Endothelial cell of umbilical vein (primary cell): ENCODE results near the gene SLC9A9. TPM values are rescaled to one million over a fixed set of nuclear protein-coding genes. Genes with fewer than 3 reads are reported as not detected.

Experiments
- BruUV-seq: library from RNA; stranded (reverse); fragments of 400-500 nt; replicated peaks from 2 replicates; lab custom pipeline; 2021; lab: Mats Ljungman, UMichigan
- CTCF ChIA-PET: fragments of 300-600, 350-600 bp; sonication (Branson Sonifier 250); formaldehyde crosslinking; loops from one replicate; lab custom pipeline; 2021; ENCODE audit warnings: antibody characterized with exemption, inconsistent platforms; lab: Charles Lee
- POLR2A ChIA-PET: fragments of 300-600, 350-600 bp; sonication (Branson Sonifier 250); formaldehyde crosslinking; loops from one replicate; lab custom pipeline; 2021; ENCODE audit warnings: antibody characterized with exemption, inconsistent platforms; lab: Charles Lee
- DNase-seq: peaks from one replicate; pipeline ENCODE4 v3.0.0-alpha.2; 2011; ENCODE audit warnings: low read depth, low spot score
- FAIRE-seq: peaks from 2 replicates; lab custom pipeline; 2011; peaks lifted over from hg19 to GRCh38; lab: Jason Lieb, UNC
- H2AFZ ChIP-seq: 2 replicates; pipeline ENCODE4 v1.6.0; 2012; ENCODE audit warnings: low read depth, low read length, control low read depth, inconsistent platforms
- H3K27ac ChIP-seq: 2 replicates; pipeline ENCODE4 v1.5.1; 2011; ENCODE audit warnings: low read depth, mild to moderate bottlenecking, control low read depth, low read length, moderate library complexity; ENCODE audit not compliant: insufficient read depth
- H3K27me3 ChIP-seq, 2 experiments: 2 replicates each; pipeline versions ENCODE4 v1.6.0 to v1.6.1; 2011; ENCODE audit warnings: low read length in 2 of 2, mixed read lengths in 1 of 2; ENCODE audit not compliant: control insufficient read depth in 2 of 2, insufficient read depth in 2 of 2
- H3K36me3 ChIP-seq, 2 experiments: 2 replicates in 1 of 2; 3 replicates in 1 of 2; pipeline ENCODE4 v1.5.1; 2011; ENCODE audit warnings: low read length in 2 of 2, mild to moderate bottlenecking in 1 of 2, moderate library complexity in 1 of 2; ENCODE audit not compliant: control insufficient read depth in 2 of 2, insufficient read depth in 2 of 2; ENCODE audit errors: extremely low read depth in 1 of 2
- H3K4me1 ChIP-seq: 3 replicates; pipeline ENCODE4 v1.5.1; 2011; ENCODE audit warnings: mild to moderate bottlenecking, low read length; ENCODE audit not compliant: control insufficient read depth, insufficient read depth; ENCODE audit errors: extremely low read depth
- H3K4me2 ChIP-seq: 2 replicates; pipeline ENCODE4 v1.6.1; 2011; ENCODE audit warnings: low read length, control low read depth, mixed read lengths; ENCODE audit not compliant: insufficient read depth
- H3K4me3 ChIP-seq, 3 experiments: fragments of 200-600 bp in 1 of 3; sonication (generic), shearing (Covaris generic) in 1 of 3; replicated peaks in 1 of 3; 2 replicates each; pipeline ENCODE4 v1.5.1; 2011 to 2016; ENCODE audit warnings: control low read depth in 3 of 3, low read length in 3 of 3, mild to moderate bottlenecking in 2 of 3, inconsistent platforms in 1 of 3, low read depth in 1 of 3, moderate library complexity in 1 of 3; ENCODE audit not compliant: insufficient read depth in 1 of 3
- H3K79me2 ChIP-seq: 2 replicates; pipeline ENCODE4 v1.6.0; 2012; ENCODE audit warnings: low read length, inconsistent platforms; ENCODE audit not compliant: control insufficient read depth, insufficient read depth
- H3K9ac ChIP-seq: replicated peaks from 2 replicates; pipeline ENCODE3; 2011; ENCODE audit warnings: low read length, control low read depth; ENCODE audit not compliant: insufficient read depth; ENCODE audit errors: extremely low read depth
- H3K9me1 ChIP-seq: replicated peaks from 3 replicates; pipeline ENCODE4 v1.6.0; 2011; ENCODE audit warnings: mild to moderate bottlenecking, low read length; ENCODE audit not compliant: control insufficient read depth, insufficient read depth; ENCODE audit errors: extremely low read depth
- H3K9me3 ChIP-seq: replicated peaks from 2 replicates; pipeline ENCODE4 v1.5.1; 2012; ENCODE audit warnings: low read length, inconsistent platforms; ENCODE audit not compliant: control insufficient read depth, insufficient read depth
- H4K20me1 ChIP-seq: replicated peaks from 2 replicates; pipeline ENCODE3; 2011; ENCODE audit warnings: mild to moderate bottlenecking, low read length; ENCODE audit not compliant: control insufficient read depth, insufficient read depth; ENCODE audit errors: extremely low read depth
- CTCF ChIP-seq, 2 donors: IDR thresholded peaks; 1 replicate in 1 of 2; 2 replicates in 1 of 2; pipeline ENCODE4 v1.5.1; 2011; ENCODE audit warnings: low read length in 2 of 2, mild to moderate bottlenecking in 2 of 2, moderate library complexity in 2 of 2, control low read depth in 1 of 2, inconsistent platforms in 1 of 2, low read depth in 1 of 2; ENCODE audit not compliant: insufficient read depth in 1 of 2; ENCODE audit errors: extremely low read depth in 1 of 2
- EZH2 ChIP-seq: IDR thresholded peaks from 2 replicates; pipeline ENCODE4 v1.6.1; 2012; ENCODE audit warnings: borderline replicate concordance, low read depth, mild to moderate bottlenecking, moderate library complexity, low read length, inconsistent platforms; ENCODE audit not compliant: severe bottlenecking
- FOS ChIP-seq: IDR thresholded peaks from 2 replicates; pipeline ENCODE4 v1.6.1; 2011; ENCODE audit warnings: mild to moderate bottlenecking, low read length, moderate library complexity, borderline replicate concordance; ENCODE audit not compliant: insufficient read depth
- GATA2 ChIP-seq: IDR thresholded peaks from 2 replicates; pipeline ENCODE4 v1.7.0; 2011; ENCODE audit warnings: low read depth, mild to moderate bottlenecking, moderate library complexity, mixed read lengths, low read length; ENCODE audit not compliant: insufficient read length, insufficient read depth
- JUN ChIP-seq: IDR thresholded peaks from 2 replicates; pipeline ENCODE4 v1.6.1; 2011; ENCODE audit warnings: borderline replicate concordance, low read depth; ENCODE audit not compliant: insufficient read length, insufficient read depth
- MAX ChIP-seq: IDR thresholded peaks from 2 replicates; pipeline ENCODE4 v1.6.1; 2011; ENCODE audit not compliant: insufficient read depth, insufficient read length
- MYC ChIP-seq: IDR thresholded peaks from one replicate; pipeline ENCODE4 v1.6.1; 2011; ENCODE audit warnings: mild to moderate bottlenecking, low read depth, low read length
- POLR2A ChIP-seq: IDR thresholded peaks from 2 replicates; pipeline ENCODE4 v1.6.1; 2012; ENCODE audit warnings: low read depth, mild to moderate bottlenecking, control low read depth, low read length
- POLR2AphosphoS5 ChIP-seq: IDR thresholded peaks from 2 replicates; pipeline ENCODE4 v1.6.1; 2012; ENCODE audit warnings: low read depth, mild to moderate bottlenecking, control low read depth, low read length, moderate library complexity; ENCODE audit not compliant: insufficient read depth
- dilution Hi-C: fragments of 300-500 bp; cut with MboI; formaldehyde crosslinking; loops from one replicate; pipeline ENCODE4 v1.15.0; 2019; ENCODE audit warnings: low sequenced_read_pairs; ENCODE audit not compliant: extremely low pct_ligation_motif_present
- intact Hi-C: fragments of 100-400 bp; cut with micrococcal nuclease; formaldehyde crosslinking; loops from one replicate; pipeline ENCODE4 v1.10.0; 2022
- polyA plus RNA-seq, 4 experiments: library from polyadenylated mRNA; depleted of rRNA in 3 of 4; stranded (reverse) in 3 of 4; unstranded in 1 of 4; fragments of >200 nt; gene quantifications; 2 replicates each; pipeline versions ENCODE4 v1.2.1 to v1.2.3, GENCODE V29; 2011 to 2012; ENCODE audit warnings: missing spikeins in 1 of 4
- total RNA-seq: library from RNA; stranded (reverse); gene quantifications from 2 replicates; pipeline ENCODE4 v1.2.3, GENCODE V29; 2021

Gene SLC9A9
- total and polyA plus RNA-seq, 2 donors (not counting 3 experiments of a cell fraction or from before 2014, with no cell fraction given) = 1.5 to 1.8 TPM

- H3K4me1 ChIP-seq = no peaks in the 10 kb centered on the region
- TF ChIP-seq EZH2 (no peak), POLR2A (no peak), CTCF (IDR thresholded peaks at IDR 0.05; ENCODE audit: extremely low read depth in 1 of 2, insufficient read depth in 1 of 2, low read depth in 1 of 2, low read length in 2 of 2) (no peak), GATA2 (no peak), MYC (no peak), MAX (no peak), FOS (no peak), JUN (no peak), POLR2AphosphoS5 (no peak)
- no peaks in the 10 kb centered on the region for H3K9me3 ChIP-seq
- no peak overlapping the region for H3K4me2 ChIP-seq
- no peak overlapping the region for H3K27ac ChIP-seq
- no peaks in the 10 kb centered on the region for H3K79me2 ChIP-seq
- no peak overlapping the region for H2AFZ ChIP-seq
- H3K9me1 ChIP-seq = no peaks in the 10 kb centered on the region
- ChIA-PET POLR2A (no interaction called here), CTCF (no interaction called here)
- no peak overlapping the region for H3K9ac ChIP-seq
- DNase-seq = no peak
- dilution Hi-C loops (no loop called here), intact Hi-C loops (no loop called here)
- no TSS peak for BruUV-seq
- FAIRE-seq = no peak
- no peaks in the 10 kb centered on the region for H3K36me3 ChIP-seq
- no peaks in the 10 kb centered on the region for H3K27me3 ChIP-seq
- H4K20me1 ChIP-seq = no peaks in the 10 kb centered on the region
- no peak overlapping the region for H3K4me3 ChIP-seq
Measured at GRCh38 chr3:143859465-143860203, 11.4 kb upstream of the SLC9A9 start.
